AG08396 (cell line): ENCODE data around the gene MED1.
"Not testable (repeated sequence)": the region's sequence is repeated elsewhere in the genome, so short reads cannot be mapped to it uniquely, and the experiment has no call there.

Experiments
- DNase-seq: peaks from one replicate; pipeline ENCODE4 v3.0.0; 2012; ENCODE audit warnings: low spot score, mixed read lengths

MED1 gene

GRCh38 chr17:39450847-39451581, at the start of gene MED1:
MED1 (minus strand) TSS chr17:39451263; CDS start chr17:39451062, 201 bp downstream.
- peak; percentile 96 for DNase-seq

GRCh38 chr17:39496921-39497320, 45.9 kb upstream of the MED1 start:
- not testable (repeated sequence) for DNase-seq

- DNase-seq, result no peak
These were observed 36.9 kb upstream of the MED1 start for GRCh38 chr17:39487946-39488345.

- DNase-seq, result not testable (repeated sequence)
These were observed 36.4 kb upstream of the MED1 start for GRCh38 chr17:39487490-39487889.

- peak; percentile 6 for DNase-seq
These were observed 35.2 kb upstream of the MED1 start for GRCh38 chr17:39486242-39486641.

GRCh38 chr17:39485555-39485954, 34.5 kb upstream of the MED1 start:
- peak; percentile 63 for DNase-seq

GRCh38 chr17:39484178-39484577, 33.1 kb upstream of the MED1 start:
- DNase-seq, result no peak

GRCh38 chr17:39483506-39483905, 32.4 kb upstream of the MED1 start:
- DNase-seq, result no peak

GRCh38 chr17:39479631-39480030, 28.6 kb upstream of the MED1 start:
- not testable (repeated sequence) for DNase-seq

- no peak for DNase-seq
These were observed 22.2 kb upstream of the MED1 start for GRCh38 chr17:39473310-39473709.

- DNase-seq, result not testable (repeated sequence)
These were observed 17.5 kb upstream of the MED1 start for GRCh38 chr17:39468610-39469009.

- not testable (repeated sequence) for DNase-seq
These were observed 13.6 kb upstream of the MED1 start for GRCh38 chr17:39464639-39465181.

GRCh38 chr17:39462631-39463375, 11.7 kb upstream of the MED1 start:
- peak; percentile 7 for DNase-seq

GRCh38 chr17:39461926-39462569, 11.0 kb upstream of the MED1 start:
- DNase-seq, result no peak

- peak; percentile 97 for DNase-seq
These were observed 10.3 kb upstream of the MED1 start, which contains the start of gene CDK12 for GRCh38 chr17:39461113-39461925. CDK12 (plus strand) TSS chr17:39461486; CDS start chr17:39462072, 586 bp downstream.

GRCh38 chr17:39455919-39456318, 4.9 kb upstream of the MED1 start:
- no peak for DNase-seq

- DNase-seq, result no peak
These were observed 1.0 kb downstream of the MED1 start for GRCh38 chr17:39450051-39450450.

- DNase-seq, result no peak
These were observed 3.5 kb downstream of the MED1 start for GRCh38 chr17:39447561-39447960.

- no peak for DNase-seq
These were observed 7.7 kb downstream of the MED1 start for GRCh38 chr17:39443326-39443725.

- DNase-seq, result not testable (repeated sequence)
These were observed 11.2 kb downstream of the MED1 start for GRCh38 chr17:39439868-39440267.

- DNase-seq, result no peak
These were observed 21.5 kb downstream of the MED1 start for GRCh38 chr17:39429600-39429999.

- DNase-seq, result no peak
These were observed 34.9 kb downstream of the MED1 start for GRCh38 chr17:39416141-39416540.
